Measurements from ENCODE around the gene COL4A3.

DNA sequence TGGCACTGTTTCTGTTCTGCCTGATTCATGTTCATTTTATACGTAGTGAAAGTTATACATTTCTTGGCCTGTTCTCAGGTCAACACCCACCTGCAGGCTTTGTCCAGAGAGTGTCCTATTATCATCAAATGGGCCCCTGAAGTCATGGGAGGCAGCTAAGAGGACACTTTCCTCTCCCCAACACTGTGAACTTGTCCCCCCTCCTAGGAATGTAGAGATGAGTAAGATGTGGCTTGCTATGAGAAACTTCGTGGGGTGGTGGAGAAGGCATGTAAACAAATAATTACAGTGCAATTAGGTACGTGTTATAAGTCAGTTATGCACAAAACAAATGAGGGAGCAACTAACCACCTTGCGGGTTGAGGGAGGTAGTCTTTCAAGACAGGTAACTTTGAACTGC is 57.9 kb downstream of the COL4A3 start:
- TF ChIP-seq, protein P1, sequence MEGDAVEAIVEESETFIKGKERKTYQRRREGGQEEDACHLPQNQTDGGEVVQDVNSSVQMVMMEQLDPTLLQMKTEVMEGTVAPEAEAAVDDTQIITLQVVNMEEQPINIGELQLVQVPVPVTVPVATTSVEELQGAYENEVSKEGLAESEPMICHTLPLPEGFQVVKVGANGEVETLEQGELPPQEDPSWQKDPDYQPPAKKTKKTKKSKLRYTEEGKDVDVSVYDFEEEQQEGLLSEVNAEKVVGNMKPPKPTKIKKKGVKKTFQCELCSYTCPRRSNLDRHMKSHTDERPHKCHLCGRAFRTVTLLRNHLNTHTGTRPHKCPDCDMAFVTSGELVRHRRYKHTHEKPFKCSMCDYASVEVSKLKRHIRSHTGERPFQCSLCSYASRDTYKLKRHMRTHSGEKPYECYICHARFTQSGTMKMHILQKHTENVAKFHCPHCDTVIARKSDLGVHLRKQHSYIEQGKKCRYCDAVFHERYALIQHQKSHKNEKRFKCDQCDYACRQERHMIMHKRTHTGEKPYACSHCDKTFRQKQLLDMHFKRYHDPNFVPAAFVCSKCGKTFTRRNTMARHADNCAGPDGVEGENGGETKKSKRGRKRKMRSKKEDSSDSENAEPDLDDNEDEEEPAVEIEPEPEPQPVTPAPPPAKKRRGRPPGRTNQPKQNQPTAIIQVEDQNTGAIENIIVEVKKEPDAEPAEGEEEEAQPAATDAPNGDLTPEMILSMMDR (IDR thresholded peaks at IDR 0.05 in 2 of 3, conservative IDR thresholded peaks at IDR 0.05 in 1 of 3; ENCODE audit: insufficient read depth in 2 of 3, low read depth in 1 of 3, low read length in 3 of 3) = no peak
- TF ChIP-seq BHLHE40 (IDR thresholded peaks at IDR 0.05; ENCODE audit: low read length) = no peak
- no peak for TF ChIP-seq GABPA (tag; conservative IDR thresholded peaks at IDR 0.05; ENCODE audit: low read depth)
- no peak for TF ChIP-seq FOXM1 (IDR thresholded peaks at IDR 0.05; ENCODE audit: low read depth)
- no peak for TF ChIP-seq FOXM1 (CRISPR knock-in tag; IDR thresholded peaks at IDR 0.05; ENCODE audit: low read depth)
- TF ChIP-seq LCOR (CRISPR knock-in tag; IDR thresholded peaks at IDR 0.05) = no peak
- TF ChIP-seq, protein P2, sequence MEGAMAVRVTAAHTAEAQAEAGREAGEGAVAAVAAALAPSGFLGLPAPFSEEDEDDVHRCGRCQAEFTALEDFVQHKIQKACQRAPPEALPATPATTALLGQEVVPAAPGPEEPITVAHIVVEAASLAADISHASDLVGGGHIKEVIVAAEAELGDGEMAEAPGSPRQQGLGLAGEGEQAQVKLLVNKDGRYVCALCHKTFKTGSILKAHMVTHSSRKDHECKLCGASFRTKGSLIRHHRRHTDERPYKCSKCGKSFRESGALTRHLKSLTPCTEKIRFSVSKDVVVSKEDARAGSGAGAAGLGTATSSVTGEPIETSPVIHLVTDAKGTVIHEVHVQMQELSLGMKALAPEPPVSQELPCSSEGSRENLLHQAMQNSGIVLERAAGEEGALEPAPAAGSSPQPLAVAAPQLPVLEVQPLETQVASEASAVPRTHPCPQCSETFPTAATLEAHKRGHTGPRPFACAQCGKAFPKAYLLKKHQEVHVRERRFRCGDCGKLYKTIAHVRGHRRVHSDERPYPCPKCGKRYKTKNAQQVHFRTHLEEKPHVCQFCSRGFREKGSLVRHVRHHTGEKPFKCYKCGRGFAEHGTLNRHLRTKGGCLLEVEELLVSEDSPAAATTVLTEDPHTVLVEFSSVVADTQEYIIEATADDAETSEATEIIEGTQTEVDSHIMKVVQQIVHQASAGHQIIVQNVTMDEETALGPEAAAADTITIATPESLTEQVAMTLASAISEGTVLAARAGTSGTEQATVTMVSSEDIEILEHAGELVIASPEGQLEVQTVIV (CRISPR knock-in tag; IDR thresholded peaks at IDR 0.05; ENCODE audit: borderline replicate concordance) = no peak
- TF ChIP-seq ZNF384 (IDR thresholded peaks at IDR 0.05; ENCODE audit: low read depth, low read length) = no peak
- no peak for TF ChIP-seq MCM3 (IDR thresholded peaks at IDR 0.05)

All from K562 (cell line).